SK-MEL-5 (cell line): ENCODE data around the gene EME2. TPM values are rescaled to one million over a fixed set of nuclear protein-coding genes. Genes with fewer than 3 reads are reported as not detected.

Experiments used
- DNase-seq: peaks from one replicate; pipeline ENCODE4 v3.0.0-alpha.2; 2016; ENCODE audit warnings: low read depth, low spot score
- in situ Hi-C: cut with HindIII; loops from 2 replicates; pipeline ENCODE4 v1.10.0; 2016; ENCODE audit warnings: low sequenced_read_pairs, high pct_unique_total_duplicates, low pct_unique_long_range_greater_than_20kb
- total RNA-seq: library from RNA; depleted of rRNA; stranded (reverse); fragments of >200 nt; shearing (Covaris generic); gene quantifications from 2 replicates; pipeline ENCODE4 v1.2.3, GENCODE V29; 2014

Gene EME2
- total RNA-seq, 1 experiment from 2014 or later = 4.3 TPM

GRCh38 chr16:1762879-1763520, 9.6 kb upstream of the EME2 start:
- no peak for DNase-seq
- in situ Hi-C loops = no loop called here

DNA sequence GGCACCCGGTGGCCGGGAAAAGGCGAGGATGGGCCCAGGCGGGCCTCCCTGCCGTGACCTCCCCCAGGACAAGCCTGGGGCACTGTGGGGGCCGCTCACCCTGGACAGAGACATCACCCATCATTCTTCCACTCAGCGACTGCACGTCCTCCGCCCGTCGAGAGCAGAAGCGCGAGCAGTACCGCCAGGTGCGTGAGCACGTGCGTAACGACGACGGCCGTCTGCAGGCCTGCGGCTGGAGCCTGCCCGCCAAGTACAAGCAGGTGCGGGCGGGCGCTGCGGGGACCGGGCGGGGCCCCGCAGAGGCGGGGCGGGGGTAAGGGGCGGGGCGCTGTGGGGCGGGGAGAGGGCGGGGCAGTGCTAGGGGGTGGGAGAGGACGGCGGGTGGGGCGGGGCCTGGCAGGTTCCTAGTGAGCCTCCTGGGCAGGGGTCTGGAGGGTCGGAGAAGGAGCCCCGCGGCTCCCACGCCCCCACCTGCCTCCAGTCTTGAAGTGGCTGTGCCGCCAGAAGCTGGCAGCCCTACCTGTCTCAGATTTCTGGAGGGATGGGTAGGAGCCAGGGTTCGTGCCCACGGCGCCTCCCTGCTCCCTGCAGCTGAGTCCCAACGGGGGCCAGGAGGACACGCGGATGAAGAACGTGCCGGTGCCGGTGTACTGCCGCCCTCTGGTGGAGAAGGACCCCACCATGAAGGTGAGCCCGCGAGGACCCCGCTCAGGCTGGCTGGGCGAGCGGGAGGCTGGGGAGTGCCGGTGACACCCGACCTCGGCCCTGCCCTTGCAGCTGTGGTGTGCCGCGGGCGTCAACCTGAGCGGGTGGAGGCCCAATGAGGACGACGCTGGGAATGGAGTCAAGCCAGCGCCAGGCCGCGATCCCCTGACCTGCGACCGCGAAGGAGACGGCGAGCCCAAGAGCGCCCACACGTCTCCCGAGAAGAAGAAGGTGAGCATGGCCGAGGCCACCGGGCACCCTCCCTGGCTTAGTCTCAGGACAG, 8.8 kb upstream of the EME2 start:
- DNase-seq = no peak
- in situ Hi-C loops = no loop called here

DNA sequence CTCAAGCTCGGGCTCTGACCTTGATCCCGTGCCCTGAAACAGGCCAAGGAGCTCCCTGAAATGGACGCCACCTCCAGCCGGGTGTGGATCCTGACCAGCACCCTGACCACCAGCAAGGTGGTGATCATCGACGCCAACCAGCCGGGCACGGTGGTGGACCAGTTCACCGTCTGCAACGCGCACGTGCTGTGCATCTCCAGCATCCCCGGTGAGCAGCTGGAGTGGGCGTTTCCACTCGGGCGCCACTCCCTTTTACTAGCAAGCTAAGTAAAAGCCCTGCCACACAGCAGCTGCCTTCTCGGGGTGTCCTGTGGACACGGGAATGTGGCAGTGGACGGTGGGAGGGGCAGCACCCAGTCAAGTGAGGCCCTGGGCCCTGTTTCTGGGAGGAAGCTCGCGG, 7.6 kb upstream of the EME2 start:
- in situ Hi-C loops = no loop called here
- DNase-seq = no peak

GRCh38 chr16:1765826-1766225, 6.8 kb upstream of the EME2 start:
- no peak for DNase-seq
- in situ Hi-C loops = no loop called here

DNA sequence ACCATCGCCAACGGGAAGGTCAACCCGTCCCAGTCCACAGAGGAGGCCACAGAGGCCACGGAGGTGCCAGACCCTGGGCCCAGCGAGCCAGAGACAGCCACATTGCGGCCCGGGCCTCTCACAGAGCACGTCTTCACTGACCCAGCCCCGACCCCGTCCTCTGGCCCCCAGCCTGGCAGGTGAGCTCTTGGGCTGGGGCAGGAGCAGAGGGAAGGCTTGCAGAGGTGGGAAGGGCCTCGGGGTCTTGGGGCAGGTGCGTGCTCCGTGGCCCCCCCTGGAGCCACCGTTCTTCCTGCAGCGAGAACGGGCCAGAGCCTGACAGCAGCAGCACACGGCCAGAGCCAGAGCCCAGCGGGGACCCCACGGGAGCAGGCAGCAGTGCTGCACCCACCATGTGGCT, 6.4 kb upstream of the EME2 start:
- in situ Hi-C loops = no loop called here
- DNase-seq = no peak

GRCh38 chr16:1766701-1767100, 5.9 kb upstream of the EME2 start:
- DNase-seq = no peak

DNA sequence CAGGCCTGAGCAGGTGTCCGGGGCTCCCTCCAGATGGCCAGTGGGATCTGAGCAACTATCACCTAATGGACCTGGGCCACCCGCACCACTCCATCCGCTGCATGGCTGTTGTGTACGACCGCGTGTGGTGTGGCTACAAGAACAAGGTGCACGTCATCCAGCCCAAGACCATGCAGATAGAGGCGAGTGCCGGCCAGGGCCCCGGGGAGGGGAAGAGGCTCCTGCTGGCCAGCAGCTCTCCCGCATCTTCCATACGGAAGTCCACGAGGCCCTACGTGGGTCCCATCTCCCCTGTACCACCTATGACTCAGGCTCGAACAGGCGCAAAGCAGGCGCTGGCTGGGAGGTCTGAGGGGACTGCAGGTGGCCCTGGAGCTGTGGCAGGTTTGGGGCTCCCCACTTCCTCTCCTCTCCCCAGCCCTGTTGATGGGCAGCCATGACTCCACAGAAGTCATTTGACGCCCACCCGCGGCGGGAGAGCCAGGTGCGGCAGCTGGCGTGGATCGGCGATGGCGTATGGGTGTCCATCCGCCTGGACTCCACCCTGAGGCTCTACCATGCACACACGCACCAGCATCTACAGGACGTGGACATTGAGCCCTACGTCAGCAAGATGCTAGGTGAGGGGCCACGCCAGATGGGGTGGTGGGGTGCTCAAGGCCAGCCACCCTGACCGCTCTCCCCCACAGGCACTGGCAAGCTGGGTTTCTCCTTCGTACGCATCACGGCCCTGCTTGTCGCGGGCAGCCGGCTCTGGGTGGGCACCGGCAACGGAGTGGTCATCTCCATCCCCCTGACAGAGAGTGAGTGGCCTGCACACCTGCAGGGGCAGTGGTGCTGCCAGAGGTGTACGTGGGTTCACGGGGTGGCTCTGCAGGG, 5.3 kb upstream of the EME2 start:
- in situ Hi-C loops = no loop called here

More at GRCh38 chr16:1766701-1767100, 5.9 kb upstream of the EME2 start:
- in situ Hi-C loops = no loop called here

DNA sequence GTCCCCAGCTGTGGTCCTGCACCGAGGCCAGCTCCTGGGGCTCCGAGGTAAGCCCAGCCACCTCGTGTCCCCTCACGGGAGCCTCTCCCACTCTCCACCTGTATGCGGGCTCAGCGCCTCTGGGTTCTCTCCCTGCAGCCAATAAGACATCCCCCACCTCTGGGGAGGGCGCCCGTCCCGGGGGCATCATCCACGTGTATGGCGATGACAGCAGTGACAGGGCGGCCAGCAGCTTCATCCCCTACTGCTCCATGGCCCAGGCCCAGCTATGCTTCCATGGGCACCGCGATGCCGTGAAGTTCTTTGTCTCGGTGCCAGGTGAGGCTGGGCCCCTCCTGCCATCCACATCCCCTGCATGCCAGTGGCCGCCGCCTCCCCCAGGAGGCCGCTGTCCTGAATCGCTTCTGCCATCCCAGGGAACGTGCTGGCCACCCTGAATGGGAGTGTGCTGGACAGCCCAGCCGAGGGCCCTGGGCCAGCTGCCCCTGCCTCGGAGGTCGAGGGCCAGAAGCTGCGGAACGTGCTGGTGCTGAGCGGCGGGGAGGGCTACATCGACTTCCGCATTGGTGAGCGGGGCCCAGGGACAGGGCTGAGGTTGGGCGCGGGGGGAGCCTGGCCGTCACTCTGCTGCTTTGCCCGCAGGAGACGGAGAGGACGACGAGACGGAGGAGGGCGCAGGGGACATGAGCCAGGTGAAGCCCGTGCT, 4.4 kb upstream of the EME2 start:
- in situ Hi-C loops = no loop called here
- DNase-seq = no peak

More for the DNA sequence above, 5.3 kb upstream of the EME2 start:
- no peak for DNase-seq

GRCh38 chr16:1768767-1769401, 3.7 kb upstream of the EME2 start:
- in situ Hi-C loops = no loop called here
- DNase-seq = no peak

- DNase-seq = no peak
- in situ Hi-C loops = no loop called here
Measured at GRCh38 chr16:1769402-1770300, 3.0 kb upstream of the EME2 start.

GRCh38 chr16:1770328-1771187, 2.1 kb upstream of the EME2 start:
- in situ Hi-C loops = no loop called here
- no peak for DNase-seq

DNA sequence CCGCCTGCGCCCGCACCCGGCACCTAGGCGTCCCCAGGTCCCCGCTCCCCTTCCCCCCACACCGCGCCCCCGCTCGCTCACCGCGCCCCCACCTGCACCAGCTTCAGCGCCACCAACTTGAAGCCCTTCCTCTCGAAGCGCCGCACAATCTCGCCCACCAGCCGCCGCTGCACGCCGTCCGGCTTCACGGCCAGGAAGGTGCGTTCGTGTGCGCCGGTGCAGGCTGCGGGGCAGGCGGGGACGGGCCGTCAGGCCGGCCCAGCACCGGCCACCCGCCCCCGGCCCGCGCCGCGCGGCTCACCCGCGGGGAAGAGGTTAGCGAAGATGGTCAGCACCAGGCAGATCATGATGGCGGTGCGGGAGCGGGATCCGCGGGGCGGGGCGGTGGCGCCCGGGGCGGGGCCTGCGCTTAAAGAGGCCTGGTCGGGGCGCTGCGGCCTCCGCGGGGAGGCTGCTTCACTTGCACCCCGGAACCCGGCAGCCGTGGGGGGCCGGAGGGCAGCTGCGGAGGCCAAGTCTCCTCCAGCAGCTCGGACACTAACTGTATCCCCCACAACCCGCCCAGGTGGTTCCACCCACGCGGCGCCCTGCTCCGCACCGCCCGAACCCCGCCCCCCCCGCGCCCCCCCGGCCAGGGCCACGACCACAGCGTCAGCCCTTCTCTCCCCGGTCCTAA, 1.3 kb upstream of the EME2 start, which contains the start of gene NME3:
NME3 (minus strand) TSS at position 356 of the 676 bp plus-strand sequence; CDS start at position 347, 9 bp downstream.
- in situ Hi-C loops = no loop called here
- DNase-seq = peak; percentile 54

- DNase-seq = no peak
- in situ Hi-C loops = no loop called here
Measured at GRCh38 chr16:1771864-1772361, 697 bp upstream of the EME2 start.

- in situ Hi-C loops = no loop called here
- DNase-seq = peak; percentile 77
Measured at GRCh38 chr16:1772908-1773702, 495 bp downstream of the EME2 start, which contains the start of gene MRPS34. Gene MRPS34, minus strand, starts transcription at chr16:1773134. Its CDS starts 15 bp downstream, at chr16:1773119.
